ENCODE data around the gene ROR1.
"Not testable (repeated sequence)": the region's sequence is repeated elsewhere in the genome, so short reads cannot be mapped to it uniquely, and the experiment has no call there.

ROR1 gene

GRCh38 chr1:63759778-63760177 is 14.0 kb upstream of the ROR1 start:
- FAIRE-seq: no peak

GRCh38 chr1:63770381-63770780 is 3.4 kb upstream of the ROR1 start:
- FAIRE-seq: no peak

GRCh38 chr1:63772201-63772600 is 1.6 kb upstream of the ROR1 start:
- FAIRE-seq: no peak

- no peak for FAIRE-seq
Measured at GRCh38 chr1:63772876-63773275, 941 bp upstream of the ROR1 start.

- no peak for FAIRE-seq
Measured at GRCh38 chr1:63773496-63773814, 362 bp upstream of the ROR1 start.

GRCh38 chr1:63774617-63775417 is 1.0 kb downstream of the ROR1 start:
- no peak for FAIRE-seq

GRCh38 chr1:63775418-63776127 is 1.8 kb downstream of the ROR1 start:
- no peak for FAIRE-seq

GRCh38 chr1:63777286-63777685 is 3.5 kb downstream of the ROR1 start:
- no peak for FAIRE-seq

GRCh38 chr1:63777965-63778880 is 4.4 kb downstream of the ROR1 start:
- FAIRE-seq: no peak

GRCh38 chr1:63779338-63780211 is 5.8 kb downstream of the ROR1 start:
- no peak for FAIRE-seq

GRCh38 chr1:63780565-63780964 is 6.7 kb downstream of the ROR1 start:
- FAIRE-seq: no peak

GRCh38 chr1:63782982-63783381 is 9.2 kb downstream of the ROR1 start:
- FAIRE-seq: no peak

- no peak for FAIRE-seq
Measured at GRCh38 chr1:63784083-63784482, 10.3 kb downstream of the ROR1 start.

- no peak for FAIRE-seq
Measured at GRCh38 chr1:63784489-63785390, 10.9 kb downstream of the ROR1 start.

GRCh38 chr1:63787270-63787669 is 13.5 kb downstream of the ROR1 start:
- not testable (repeated sequence) for FAIRE-seq

- FAIRE-seq: no peak
Measured at GRCh38 chr1:63787875-63788274, 14.1 kb downstream of the ROR1 start.

GRCh38 chr1:63789856-63790605 is 16.2 kb downstream of the ROR1 start:
- FAIRE-seq: no peak

GRCh38 chr1:63790989-63791388 is 17.2 kb downstream of the ROR1 start:
- no peak for FAIRE-seq

GRCh38 chr1:63792152-63792551 is 18.3 kb downstream of the ROR1 start:
- FAIRE-seq: no peak

GRCh38 chr1:63793741-63794240 is 20.0 kb downstream of the ROR1 start:
- FAIRE-seq: no peak

Data from G401.6 (cell line).